ENCODE results near the gene MAS1L.
"Not testable (repeated sequence)": the region's sequence is repeated elsewhere in the genome, so short reads cannot be mapped to it uniquely, and the experiment has no call there.

The MAS1L gene

DNA sequence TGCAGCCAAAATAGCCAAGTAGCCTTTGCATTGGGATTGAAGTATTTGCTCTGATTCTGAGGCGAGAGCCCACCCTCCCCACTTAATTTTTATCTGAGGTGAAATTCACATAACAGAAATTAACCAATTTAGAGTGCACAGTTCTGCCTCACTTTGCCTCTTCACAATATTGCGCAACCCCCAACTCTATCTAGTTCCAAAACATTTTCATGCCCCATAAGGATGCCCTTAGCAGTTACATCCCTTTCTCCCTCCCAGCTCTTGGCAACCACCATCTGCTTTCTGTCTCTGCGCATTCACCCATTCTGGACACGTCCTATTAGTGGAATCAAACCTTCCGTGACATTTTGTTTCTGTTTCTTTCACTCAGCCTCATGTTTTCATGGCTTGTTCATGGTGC is 9.0 kb downstream of the MAS1L start:
- DNase-seq: no peak

DNA sequence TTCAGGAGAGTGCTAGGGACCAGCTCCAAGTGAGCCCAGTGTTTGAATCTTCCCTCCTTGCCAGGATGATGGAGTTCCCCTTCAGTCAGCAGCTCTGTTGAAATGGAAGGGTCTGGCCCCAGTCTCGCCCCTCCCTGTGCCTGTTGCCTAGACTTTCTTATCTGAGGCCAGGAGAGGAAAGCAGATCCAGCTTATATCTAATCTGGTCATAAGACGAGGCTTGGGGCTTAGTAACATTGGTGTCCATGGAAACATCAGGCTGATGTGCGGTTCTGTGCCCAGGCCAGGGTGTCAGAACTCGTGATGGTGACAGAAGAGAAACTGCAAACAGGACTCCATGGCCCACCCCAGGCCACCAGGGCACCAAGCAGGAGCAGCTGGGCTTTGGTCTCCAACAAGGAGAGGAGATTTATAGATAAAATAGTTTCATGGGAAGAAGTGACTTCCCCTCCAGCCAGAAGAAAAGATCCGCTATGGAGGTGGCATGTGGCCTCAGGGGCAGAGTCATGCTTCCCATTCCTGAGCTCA is 9.8 kb downstream of the MAS1L start:
- DNase-seq: no peak

DNA sequence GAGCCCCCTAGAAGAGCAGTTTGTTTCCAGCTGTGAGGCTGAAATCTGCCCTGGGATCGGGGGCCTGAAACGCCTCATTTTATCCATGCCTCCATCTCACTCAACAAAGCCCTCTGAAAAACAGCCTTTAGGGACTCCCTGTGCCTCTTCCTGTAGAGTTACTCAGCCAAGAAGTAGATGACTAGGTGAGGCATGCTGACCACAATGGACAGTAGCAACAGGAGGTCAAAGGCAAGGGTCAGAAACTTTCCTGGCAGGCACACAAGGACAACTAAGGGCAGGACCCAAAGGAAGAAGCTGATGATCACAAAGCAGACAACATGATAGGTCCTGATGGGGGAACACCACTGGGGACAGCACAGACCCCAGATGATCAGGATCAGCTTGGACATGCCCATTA is 12.8 kb downstream of the MAS1L start:
- DNase-seq: no peak

DNA sequence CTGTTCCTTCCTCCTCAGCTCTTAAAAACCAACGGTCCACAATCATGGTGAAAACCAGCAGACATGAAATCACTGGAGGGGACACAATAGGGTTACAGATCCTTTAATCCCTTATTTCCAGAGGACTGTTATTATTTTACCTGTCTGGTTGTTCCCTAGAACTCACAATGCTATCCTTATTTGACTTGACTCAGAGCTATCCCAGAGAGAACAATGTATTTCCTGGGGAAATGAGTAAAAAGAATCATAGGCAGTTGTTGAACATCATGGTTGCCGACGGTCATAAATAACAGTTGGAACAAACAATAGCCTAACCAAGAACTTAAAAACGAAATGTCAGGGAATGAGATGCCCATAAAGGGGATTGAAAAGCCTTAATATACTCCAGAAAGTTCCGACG is 21.5 kb downstream of the MAS1L start:
- DNase-seq: no peak

DNA sequence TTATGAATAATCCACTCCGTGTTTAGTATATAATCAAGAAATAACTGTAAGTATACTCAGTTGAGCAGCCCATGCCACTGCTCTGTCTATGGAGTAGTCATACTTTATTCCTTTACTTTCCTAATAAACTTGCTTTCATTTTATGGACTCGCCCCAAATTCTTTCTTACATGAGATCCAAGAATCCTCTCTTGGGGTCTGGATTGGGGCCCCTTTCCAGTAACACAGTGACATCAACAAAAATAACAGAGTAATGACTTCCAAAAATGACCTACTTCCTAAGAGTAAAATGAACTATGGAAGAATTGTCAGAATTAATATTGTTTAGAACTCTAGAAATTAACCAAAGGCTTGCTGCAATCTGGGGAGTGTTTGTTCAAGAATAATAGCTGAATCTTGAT is 22.0 kb downstream of the MAS1L start:
- no peak for DNase-seq

DNA sequence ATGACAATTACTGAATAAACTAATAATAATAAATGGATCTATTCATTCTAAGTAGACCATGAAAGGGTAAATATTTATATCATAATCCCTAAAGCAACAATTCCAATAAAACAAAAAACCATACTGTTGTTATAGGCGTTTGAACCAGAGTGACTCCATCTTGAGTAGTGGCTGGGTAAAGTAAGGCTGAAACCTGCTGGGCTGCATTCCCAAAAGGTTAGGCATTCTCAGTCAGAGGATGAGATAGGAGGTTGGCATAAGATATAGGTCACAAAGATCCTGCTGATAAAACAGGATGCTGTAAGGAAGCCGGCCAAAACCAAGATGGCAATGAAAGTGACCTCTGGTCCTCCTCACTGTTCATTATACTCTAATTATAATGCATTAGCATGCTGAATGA is 22.5 kb downstream of the MAS1L start:
- DNase-seq: no peak

DNA sequence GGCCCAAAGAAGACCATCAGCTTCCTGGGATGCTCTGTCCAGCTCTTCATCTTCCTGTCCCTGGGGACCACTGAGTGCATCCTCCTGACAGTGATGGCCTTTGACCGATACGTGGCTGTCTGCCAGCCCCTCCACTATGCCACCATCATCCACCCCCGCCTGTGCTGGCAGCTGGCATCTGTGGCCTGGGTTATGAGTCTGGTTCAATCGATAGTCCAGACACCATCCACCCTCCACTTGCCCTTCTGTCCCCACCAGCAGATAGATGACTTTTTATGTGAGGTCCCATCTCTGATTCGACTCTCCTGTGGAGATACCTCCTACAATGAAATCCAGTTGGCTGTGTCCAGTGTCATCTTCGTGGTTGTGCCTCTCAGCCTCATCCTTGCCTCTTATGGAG is 25.7 kb downstream of the MAS1L start:
- no peak for DNase-seq

DNA sequence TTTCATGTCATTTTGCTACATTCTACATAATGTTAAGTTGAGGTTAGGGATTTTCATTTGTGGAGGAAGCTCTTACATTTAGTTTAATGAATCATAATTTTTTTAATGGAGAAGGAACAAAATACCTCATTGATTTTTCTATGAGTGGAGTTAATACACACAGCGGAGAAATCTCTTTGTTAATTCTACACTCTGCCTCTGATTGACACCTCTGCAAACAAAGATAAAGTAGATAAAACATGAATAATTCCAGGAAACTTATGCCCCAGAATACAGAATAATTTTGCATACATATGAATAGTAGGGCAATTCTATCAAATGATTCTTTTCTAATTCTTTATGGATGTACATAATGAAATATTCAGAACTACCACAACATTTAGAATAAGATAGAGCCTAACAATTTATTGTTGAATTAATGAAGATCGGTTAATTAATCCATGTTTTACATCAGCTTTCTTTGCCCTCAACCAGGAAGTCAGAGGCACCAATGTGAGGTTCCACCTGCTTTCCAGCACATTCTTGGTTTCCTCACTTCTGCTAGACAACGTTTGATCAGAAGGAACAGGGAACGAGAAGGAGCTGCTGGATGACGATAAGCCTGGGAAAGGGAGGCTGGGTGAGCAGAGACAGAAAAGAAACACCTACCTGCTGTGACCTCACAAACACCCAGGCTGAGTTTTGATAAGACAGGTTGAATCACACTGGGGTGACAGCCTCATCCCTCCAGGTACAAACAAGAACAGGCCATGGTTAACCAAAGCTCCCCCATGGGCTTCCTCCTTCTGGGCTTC is 26.5 kb downstream of the MAS1L start:
- no peak for DNase-seq

DNA sequence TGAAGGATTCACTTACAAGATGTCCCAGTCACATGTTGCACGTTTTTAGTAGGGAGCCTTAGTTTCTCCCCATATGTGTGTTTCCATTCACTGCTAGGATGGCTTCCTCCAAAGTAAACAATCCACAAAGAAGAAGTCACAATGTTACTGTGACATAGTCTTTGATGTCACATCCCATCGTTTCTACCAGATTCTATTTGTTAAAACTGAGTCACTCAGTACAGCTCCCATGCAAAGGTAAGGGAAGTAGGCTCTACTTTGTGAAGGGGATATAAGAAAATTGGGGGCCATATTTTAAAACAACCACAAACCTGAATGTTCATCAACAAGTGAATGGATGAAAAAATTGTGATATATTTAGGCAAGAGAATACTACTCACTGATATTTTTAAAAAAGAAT is 30.8 kb downstream of the MAS1L start, which contains the start of the genes OR11A1 and OR2H1:
OR11A1 (minus strand) TSS at position 101 of the 400 bp plus-strand sequence. CDS start 29,430 bp downstream, outside the sequence.
OR2H1 (plus strand) TSS at position 185 of the 400 bp plus-strand sequence. CDS start 4,615 bp downstream, outside the sequence.
- no peak for DNase-seq

DNA sequence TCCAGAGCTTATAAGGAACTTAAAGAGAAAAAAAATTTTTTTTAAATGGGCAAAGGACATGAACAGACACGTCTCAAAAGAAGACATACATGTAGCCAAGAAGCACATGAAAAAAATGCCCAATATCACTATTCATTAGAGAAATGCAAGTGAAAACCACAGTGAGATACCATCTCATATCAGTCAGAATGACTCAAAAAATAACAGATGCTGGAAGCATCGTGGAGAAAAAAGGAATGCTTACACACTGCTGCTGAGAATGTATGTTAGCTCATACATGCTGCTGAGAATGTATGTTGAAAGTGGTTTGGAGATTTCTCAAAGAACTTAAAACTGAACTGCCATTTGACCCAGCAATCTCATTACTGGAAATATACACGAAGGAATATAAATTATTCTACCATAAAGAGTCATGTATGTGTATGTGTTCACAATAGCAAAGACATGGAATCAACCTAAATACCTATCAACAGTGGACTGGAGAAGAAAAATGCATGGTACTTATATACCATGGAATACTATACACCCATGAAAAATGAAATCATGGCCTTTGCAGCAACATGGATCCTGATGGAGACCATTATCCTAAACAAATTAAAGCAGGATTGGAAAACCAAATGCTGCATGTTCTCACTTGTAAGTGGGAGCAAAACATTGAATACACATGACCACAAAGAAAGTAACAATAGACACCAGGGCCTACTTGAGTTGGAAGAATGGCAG is 36.1 kb downstream of the MAS1L start:
- no peak for DNase-seq

DNA sequence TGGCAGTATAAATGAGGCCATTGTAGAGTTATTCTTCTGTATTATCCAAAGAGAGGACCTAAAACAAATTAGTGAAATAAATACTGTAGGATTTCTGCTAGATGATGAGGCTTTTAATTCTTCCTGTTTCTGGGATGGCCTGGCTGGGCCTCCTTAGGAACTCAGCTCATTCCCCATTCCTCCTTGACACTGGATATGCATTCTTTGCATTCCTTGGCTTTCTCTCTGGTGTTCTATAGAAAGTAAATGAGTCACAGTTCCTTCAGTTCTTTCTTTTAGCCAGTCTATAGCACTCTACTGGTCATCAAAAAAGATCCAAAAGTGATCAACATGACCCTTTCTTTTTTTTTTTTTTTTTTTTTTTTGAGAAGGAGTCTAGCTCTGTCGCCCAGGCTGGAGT is 40.1 kb downstream of the MAS1L start:
- DNase-seq: no peak

DNA sequence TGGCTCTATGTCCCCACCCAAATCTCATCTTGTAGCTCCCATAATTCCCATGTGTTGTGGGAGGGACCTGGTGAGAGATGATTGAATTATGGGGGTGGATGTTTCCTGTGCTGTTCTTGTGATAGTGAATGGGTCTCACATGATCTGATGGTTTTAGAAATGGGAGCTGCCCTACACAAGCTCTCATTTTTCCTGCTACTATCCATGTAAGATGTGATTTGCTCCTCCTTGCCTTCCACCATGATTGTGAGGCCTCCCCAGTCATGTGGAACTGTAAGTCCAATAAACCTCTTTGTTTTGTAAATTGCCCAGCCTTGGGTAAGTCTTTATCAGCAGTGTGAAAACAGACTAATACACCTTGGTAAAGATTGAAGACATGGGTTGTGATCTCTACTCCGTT is 43.7 kb downstream of the MAS1L start:
- not testable (repeated sequence) for DNase-seq

DNA sequence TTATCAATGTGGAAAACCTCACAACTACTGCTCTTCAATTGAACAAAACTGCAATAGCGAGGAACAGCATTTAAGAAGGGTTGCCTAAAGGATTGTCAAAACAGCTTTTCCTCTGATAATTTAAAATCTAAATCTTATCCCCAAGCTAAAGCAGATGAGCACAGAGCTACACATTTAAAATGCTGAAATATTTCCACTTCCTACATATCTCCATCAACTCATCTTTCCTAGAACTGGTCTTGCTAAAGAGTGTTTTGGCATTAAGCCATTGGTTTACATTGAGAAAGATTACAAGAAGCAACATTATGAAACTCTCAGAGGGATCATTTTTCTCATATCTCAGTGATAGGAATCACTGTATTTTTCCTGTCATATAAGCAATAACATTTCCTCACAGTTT is 45.0 kb downstream of the MAS1L start:
- no peak for DNase-seq

DNA sequence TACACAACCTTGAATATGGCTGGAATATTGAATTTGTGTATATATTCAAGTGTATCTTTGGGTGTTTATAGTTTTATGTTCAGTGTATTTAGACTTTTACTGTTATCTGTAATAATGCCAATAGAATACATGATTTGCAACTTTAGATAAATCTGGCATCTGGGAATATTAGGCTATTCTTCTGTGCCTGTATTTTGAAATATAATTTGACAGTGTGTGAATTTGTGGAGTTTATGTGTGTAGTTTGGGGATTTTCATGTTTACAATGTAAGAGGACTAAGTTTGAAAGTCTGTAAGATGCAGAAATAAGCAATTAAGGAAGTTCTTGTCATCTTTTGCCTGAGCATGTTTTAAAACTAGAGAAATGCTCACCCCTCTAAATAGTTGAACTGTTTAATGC is 48.8 kb downstream of the MAS1L start, which contains the start of gene OR10C1:
OR10C1 (plus strand) TSS at position 301 of the 400 bp plus-strand sequence. CDS start 710 bp downstream, outside the sequence.
- DNase-seq: no peak

DNA sequence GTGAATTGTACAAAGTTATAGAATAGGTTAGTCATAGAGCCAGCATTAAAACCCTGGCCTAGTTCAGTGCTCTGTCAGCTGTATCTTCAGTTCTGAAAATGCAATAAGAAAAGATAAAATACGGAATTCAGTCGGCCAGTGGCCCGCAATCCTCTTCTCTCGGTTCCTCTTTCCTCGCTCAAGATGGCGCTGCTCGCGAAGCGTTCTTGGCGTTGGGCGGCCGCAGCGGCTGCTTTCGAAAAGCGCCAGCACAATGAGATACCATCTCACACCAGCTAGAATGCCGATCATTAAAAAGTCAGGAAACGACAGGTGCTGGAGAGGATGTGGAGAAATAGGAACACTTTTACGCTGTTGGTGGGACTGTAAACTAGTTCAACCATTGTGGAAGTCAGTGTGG is 51.0 kb downstream of the MAS1L start:
- DNase-seq: not testable (repeated sequence)

All from CD4-positive, alpha-beta T cell treated with Interleukin-1 beta for 1 hour (primary cell).